ENCODE measurements around the gene STAT5B. TPM values are rescaled to one million over a fixed set of nuclear protein-coding genes. Genes with fewer than 3 reads are reported as not detected.

STAT5B gene
- total and polyA plus RNA-seq, 9 of the 15 experiments (the other 6 are each of a cell fraction or from before 2014, with no cell fraction given), result 20.8 to 176 (median 92.4) TPM

GRCh38 chr17:42309986-42310786 lies 34.0 kb upstream of the STAT5B start (continued):
- no peak for TF ChIP-seq ZNF407 (IDR thresholded peaks at IDR 0.05; ENCODE audit: low read depth)
- TF ChIP-seq HBP1 (CRISPR knock-in tag; IDR thresholded peaks at IDR 0.05), result no peak
- no peak for TF ChIP-seq NCOA2 (IDR thresholded peaks at IDR 0.05; ENCODE audit: partially characterized antibody in 2 of 2)
- TF ChIP-seq, protein P1, sequence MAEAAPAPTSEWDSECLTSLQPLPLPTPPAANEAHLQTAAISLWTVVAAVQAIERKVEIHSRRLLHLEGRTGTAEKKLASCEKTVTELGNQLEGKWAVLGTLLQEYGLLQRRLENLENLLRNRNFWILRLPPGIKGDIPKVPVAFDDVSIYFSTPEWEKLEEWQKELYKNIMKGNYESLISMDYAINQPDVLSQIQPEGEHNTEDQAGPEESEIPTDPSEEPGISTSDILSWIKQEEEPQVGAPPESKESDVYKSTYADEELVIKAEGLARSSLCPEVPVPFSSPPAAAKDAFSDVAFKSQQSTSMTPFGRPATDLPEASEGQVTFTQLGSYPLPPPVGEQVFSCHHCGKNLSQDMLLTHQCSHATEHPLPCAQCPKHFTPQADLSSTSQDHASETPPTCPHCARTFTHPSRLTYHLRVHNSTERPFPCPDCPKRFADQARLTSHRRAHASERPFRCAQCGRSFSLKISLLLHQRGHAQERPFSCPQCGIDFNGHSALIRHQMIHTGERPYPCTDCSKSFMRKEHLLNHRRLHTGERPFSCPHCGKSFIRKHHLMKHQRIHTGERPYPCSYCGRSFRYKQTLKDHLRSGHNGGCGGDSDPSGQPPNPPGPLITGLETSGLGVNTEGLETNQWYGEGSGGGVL (CRISPR knock-in tag; IDR thresholded peaks at IDR 0.05), result no peak
- TF ChIP-seq FOXA3 (CRISPR knock-in tag; conservative IDR thresholded peaks at IDR 0.05 in 1 of 2, IDR thresholded peaks at IDR 0.05 in 1 of 2), result no peak
- no peak for TF ChIP-seq ZNF644 (tag; IDR thresholded peaks at IDR 0.05; ENCODE audit: low read depth)
- no peak for TF ChIP-seq POU5F1 (IDR thresholded peaks at IDR 0.05; ENCODE audit: borderline replicate concordance, low read depth, low read length, partially characterized antibody)

Data from K562 (cell line).